Activated CD4-positive, alpha-beta T cell treated with anti-CD3 and anti-CD28 coated beads, Interleukin-2, Interleukin-6, amounts not matched to agents 100 ng/mL and 50 ng/mL, durations not matched to agents 16 hours and 8 hours (primary cell): ENCODE results near the gene BTBD9.

Source experiments
- DNase-seq: peaks from one replicate; pipeline ENCODE4 v3.0.0-alpha.2; 2020

BTBD9 gene

GRCh38 chr6:38503960-38504682 lies 135.6 kb downstream of the BTBD9 start:
- no peak for DNase-seq

GRCh38 chr6:38503032-38503773 lies 136.5 kb downstream of the BTBD9 start:
- no peak for DNase-seq

GRCh38 chr6:38502423-38502822 lies 137.3 kb downstream of the BTBD9 start:
- DNase-seq = no peak

GRCh38 chr6:38501931-38502330 lies 137.8 kb downstream of the BTBD9 start:
- no peak for DNase-seq

- DNase-seq = no peak
Observed at GRCh38 chr6:38499529-38500096, 140.1 kb downstream of the BTBD9 start.

- no peak for DNase-seq
Observed at GRCh38 chr6:38498805-38499445, 140.8 kb downstream of the BTBD9 start.

- DNase-seq = no peak
Observed at GRCh38 chr6:38498085-38498484, 141.6 kb downstream of the BTBD9 start.

- DNase-seq = no peak
Observed at GRCh38 chr6:38497546-38497945, 142.2 kb downstream of the BTBD9 start.

- DNase-seq = peak; percentile 42
Observed at GRCh38 chr6:38495922-38496635, 143.7 kb downstream of the BTBD9 start.

- peak; percentile 35 for DNase-seq
Observed at GRCh38 chr6:38495518-38495917, 144.2 kb downstream of the BTBD9 start.

GRCh38 chr6:38493931-38494547 lies 145.7 kb downstream of the BTBD9 start:
- peak; percentile 84 for DNase-seq

GRCh38 chr6:38492031-38492430 lies 147.7 kb downstream of the BTBD9 start:
- no peak for DNase-seq

- no peak for DNase-seq
Observed at GRCh38 chr6:38489951-38490350, 149.8 kb downstream of the BTBD9 start.

- DNase-seq = no peak
Observed at GRCh38 chr6:38487423-38487822, 152.3 kb downstream of the BTBD9 start.

GRCh38 chr6:38485488-38485887 lies 154.2 kb downstream of the BTBD9 start:
- DNase-seq = no peak

GRCh38 chr6:38484656-38485055 lies 155.1 kb downstream of the BTBD9 start:
- DNase-seq = no peak

- DNase-seq = no peak
Observed at GRCh38 chr6:38483526-38483925, 156.2 kb downstream of the BTBD9 start.

- DNase-seq = no peak
Observed at GRCh38 chr6:38482466-38482865, 157.3 kb downstream of the BTBD9 start.

- DNase-seq = no peak
Observed at GRCh38 chr6:38481851-38482250, 157.9 kb downstream of the BTBD9 start.

GRCh38 chr6:38481211-38481836 lies 158.4 kb downstream of the BTBD9 start:
- no peak for DNase-seq

GRCh38 chr6:38480036-38480435 lies 159.7 kb downstream of the BTBD9 start:
- no peak for DNase-seq

GRCh38 chr6:38479331-38479730 lies 160.4 kb downstream of the BTBD9 start:
- no peak for DNase-seq
